H54 (cell line): ENCODE results near the gene ABHD15.

Source experiments
- DNase-seq: peaks from one replicate; pipeline ENCODE4 v3.0.0; 2011; ENCODE audit warnings: low spot score, mixed read lengths; ENCODE audit not compliant: insufficient read length
- FAIRE-seq: peaks from 3 replicates; lab custom pipeline; 2011; peaks lifted over from hg19 to GRCh38; lab: Jason Lieb, UNC
- POLR2A ChIP-seq: IDR thresholded peaks from 2 replicates; pipeline ENCODE4 v1.6.1; 2011; ENCODE audit warnings: low read depth, mild to moderate bottlenecking, low read length

Gene ABHD15, protein sequence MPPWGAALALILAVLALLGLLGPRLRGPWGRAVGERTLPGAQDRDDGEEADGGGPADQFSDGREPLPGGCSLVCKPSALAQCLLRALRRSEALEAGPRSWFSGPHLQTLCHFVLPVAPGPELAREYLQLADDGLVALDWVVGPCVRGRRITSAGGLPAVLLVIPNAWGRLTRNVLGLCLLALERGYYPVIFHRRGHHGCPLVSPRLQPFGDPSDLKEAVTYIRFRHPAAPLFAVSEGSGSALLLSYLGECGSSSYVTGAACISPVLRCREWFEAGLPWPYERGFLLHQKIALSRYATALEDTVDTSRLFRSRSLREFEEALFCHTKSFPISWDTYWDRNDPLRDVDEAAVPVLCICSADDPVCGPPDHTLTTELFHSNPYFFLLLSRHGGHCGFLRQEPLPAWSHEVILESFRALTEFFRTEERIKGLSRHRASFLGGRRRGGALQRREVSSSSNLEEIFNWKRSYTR

DNA sequence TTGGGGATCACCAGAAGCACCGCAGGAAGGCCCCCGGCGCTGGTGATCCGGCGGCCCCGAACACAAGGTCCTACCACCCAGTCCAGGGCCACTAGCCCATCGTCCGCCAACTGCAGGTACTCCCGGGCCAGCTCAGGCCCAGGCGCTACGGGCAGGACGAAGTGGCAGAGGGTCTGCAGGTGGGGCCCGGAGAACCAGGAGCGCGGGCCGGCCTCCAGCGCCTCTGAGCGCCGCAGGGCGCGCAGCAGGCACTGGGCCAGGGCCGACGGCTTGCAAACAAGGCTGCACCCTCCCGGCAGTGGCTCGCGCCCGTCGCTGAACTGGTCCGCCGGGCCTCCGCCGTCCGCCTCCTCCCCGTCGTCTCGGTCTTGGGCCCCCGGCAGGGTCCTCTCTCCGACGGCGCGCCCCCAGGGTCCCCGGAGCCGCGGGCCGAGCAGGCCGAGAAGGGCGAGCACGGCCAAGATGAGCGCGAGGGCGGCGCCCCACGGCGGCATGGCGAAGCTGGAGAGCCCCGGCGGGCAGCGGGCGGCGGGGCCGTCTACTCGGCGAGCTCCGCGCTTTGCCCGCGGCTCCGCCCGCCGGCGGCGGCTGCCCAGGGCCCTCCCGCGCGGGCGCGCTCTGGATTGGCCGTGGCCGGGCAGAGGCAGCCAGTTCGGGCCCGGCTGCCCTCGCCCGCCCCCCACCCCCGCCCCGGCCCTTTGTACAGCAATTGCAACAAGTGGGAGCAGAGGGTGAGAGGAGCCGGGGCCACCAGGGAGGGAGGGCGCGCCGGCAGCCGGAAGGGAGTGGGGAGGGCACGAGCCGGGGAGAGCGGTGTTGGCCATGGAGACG, at the start of gene ABHD15:
Gene ABHD15 (minus strand): TSS at position 565 of the 831 bp plus-strand sequence. CDS start 71 bp downstream, at position 494.
- TF ChIP-seq POLR2A, result 0 out of 2 replicates have a peak, but pooled peaks have one; percentile 10
- DNase-seq (peak; percentile 72), FAIRE-seq (no peak)

DNA sequence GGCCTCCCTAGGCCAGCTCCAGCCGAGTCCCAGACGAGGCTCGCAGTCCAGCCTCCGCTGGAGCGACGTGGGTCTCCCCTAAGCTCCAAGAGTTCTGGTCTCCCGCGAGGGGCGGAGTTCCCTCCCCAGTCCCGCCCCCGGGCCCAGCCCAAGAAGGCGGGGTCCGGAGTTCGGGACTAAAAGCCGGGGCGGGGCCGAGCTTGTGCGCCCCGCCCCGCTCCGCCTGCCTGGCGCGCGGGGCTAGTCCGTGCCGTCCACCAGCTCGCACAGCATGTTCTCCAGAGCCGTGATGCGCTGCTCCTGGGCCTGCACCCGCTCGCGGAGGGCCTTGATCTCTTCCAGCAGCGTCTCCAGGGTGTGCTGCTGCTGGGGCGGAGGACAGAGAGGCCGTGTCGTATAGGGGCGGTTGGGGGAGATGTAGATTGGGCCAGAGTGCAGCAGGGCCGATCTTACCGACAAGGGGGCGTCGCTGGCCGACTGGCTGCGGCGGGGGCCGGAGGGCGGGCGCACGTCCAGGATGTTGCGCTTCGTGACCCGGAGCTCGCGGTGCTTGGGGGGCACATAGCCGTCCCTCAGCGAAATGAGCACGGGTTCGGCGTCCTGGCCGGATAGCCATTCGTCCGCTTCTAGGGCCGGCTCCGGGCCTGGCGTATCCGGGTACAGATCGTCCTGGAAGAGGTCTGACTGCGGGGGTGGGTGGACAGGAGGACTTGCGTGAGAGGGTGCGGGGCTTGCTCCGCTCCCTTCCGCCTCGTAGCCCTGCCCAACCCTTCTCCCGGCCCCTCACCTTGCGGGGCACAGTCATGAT, 48.9 kb upstream of the ABHD15 start:
- no peak for DNase-seq
- FAIRE-seq, result no peak
- TF ChIP-seq POLR2A, result no peak

DNA sequence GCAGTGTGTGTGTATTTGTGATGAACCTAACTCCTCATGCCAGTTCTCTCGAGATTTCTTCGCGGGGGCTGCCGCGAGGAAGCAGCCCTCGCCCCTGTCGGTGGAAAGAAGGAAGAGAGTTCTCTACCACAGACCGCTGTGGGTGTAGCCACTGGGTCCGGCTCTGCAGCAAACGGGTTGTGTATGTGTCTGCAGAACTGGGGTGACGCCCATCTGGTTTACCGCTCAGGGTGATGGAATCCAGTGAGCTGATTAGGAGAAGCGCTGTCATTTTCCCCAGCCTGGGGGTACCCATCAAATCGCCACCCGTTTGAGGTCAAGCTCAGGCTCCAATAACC, 48.2 kb upstream of the ABHD15 start:
- no peak for DNase-seq

DNA sequence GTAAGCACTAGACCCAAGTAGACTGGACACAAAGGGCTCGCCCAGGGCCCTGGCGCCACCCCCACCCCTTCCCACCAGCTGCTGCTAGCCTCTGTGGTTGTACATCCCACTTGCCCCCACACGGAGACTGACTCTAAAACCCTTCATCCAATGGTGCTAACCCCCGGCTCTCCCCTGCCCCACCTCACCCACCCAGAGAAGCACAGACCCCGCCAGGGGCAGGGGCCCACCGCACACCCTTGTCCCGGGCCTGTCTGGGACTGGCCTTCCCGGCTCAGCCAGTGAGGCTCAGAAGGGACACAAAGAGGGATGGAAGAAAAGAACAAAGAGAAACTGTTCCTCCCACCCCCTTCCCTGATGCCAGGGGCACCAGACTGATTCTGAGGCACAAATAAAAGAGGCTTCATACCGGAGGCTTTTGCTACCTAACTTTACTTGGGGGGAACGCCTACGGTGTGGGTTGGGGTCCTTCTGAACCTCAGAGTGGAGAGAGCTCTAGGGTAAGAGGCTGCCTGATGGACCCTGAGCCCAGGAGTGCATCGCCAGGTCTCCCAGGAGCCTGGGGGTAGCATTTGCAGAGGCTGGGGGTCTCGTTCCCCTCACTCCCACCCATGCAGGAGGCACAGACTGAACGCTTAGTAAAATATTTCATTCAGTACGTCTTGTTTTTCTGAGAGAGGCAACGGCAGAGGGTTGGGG, 47.7 kb upstream of the ABHD15 start:
- no peak for TF ChIP-seq POLR2A
- DNase-seq (no peak), FAIRE-seq (no peak)

More for the DNA sequence above, 48.2 kb upstream of the ABHD15 start:
- no peak for TF ChIP-seq POLR2A
- no peak for FAIRE-seq

DNA sequence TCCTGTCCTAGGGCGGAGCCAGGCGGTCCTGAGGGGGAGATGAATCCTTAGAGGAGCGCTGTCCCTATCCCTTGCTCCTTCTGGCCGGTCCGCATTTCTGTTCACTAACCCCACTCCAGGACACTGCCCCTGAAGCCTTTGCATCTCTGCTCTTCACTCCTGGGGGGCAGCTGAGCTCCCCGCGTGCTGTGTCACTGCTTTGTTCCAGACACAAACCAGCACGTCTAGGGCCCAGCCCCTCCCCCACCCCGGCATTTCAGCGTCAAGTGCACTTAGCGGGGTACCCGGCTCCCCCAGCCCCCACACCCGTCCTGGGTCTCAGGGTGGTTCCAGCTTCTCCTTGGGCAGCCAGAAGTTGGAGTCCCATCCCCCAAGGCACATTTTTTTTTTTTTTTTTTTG, 47.0 kb upstream of the ABHD15 start:
- no peak for TF ChIP-seq POLR2A
- FAIRE-seq, result no peak
- DNase-seq, result no peak

DNA sequence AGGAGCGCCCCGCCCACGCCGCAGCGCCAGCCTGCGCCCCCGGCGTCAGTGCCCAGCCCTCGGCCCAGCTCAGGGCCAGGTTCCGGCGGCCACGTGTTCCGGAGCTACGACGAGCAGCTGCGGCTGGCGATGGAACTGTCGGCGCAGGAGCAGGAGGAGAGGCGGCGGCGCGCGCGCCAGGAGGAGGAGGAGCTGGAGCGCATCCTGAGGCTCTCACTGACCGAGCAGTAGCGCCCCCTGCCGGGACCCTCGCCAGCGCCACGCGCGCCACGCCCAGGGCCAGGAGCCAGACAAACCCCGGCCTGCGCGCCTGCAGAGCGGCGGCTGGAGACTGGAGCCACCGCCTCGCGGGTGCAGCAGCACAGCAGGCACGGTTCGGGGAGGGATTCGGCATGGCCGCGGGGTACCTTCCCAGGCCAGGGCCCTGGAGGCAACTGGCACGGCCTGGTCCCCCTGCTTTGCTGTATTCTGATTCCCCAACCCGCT, 46.6 kb upstream of the ABHD15 start:
- FAIRE-seq (no peak), DNase-seq (no peak)
- no peak for TF ChIP-seq POLR2A

DNA sequence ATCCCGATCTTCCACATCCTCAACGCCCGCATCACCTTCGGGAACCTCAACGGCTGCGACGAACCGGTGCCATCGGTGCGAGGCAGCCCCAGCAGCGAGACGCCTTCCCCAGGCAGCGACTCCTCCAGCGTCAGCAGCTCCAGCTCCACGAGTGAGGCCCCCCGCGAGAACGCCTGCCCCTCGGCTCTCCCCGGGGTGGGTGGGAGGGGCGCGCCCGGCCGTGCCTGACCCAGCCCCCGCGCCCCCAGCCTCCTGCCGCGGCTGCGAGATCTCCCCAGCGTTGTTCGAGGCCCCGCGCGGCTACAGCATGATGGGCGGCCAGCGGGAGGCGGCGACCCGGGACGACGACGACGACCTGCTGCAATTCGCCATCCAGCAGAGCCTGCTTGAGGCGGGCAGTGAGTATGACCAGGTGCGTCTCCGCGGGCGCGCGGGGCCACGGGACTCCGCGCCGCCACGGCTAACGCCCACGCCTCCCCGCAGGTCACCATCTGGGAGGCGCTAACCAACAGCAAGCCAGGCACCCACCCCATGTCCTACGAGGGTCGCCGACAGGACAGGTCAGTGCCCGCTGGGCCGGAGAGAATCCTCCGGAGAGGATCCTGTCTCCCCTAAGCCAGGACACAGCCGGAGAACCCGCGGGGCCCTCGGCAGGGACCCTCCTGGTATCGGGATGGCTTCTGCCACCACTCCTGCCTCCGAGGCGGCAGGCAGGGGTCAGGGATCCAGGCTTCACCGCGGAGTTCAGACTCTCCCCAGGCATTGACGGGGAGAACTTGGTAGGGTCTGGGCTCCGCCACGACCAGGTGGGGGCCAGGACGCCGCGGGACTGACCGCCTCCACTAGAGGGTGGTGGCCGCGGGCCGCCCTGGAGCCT, 45.8 kb upstream of the ABHD15 start:
- TF ChIP-seq POLR2A, result no peak
- no peak for DNase-seq
- FAIRE-seq, result no peak

DNA sequence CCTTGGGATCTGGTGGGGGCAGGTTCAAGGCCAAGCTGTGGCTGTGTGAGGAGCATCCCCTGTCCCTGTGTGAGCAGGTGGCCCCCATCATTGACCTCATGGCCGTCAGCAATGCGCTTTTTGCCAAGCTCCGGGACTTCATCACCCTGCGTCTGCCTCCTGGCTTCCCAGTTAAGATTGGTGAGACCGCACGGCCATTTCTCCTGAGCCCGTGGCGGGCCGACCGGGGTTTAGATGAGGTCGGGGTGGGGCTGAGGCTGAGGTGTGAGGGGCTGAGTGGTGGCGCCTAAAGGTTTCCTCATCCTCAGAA, 45.2 kb upstream of the ABHD15 start:
- DNase-seq (no peak), FAIRE-seq (no peak)
- TF ChIP-seq POLR2A, result no peak

DNA sequence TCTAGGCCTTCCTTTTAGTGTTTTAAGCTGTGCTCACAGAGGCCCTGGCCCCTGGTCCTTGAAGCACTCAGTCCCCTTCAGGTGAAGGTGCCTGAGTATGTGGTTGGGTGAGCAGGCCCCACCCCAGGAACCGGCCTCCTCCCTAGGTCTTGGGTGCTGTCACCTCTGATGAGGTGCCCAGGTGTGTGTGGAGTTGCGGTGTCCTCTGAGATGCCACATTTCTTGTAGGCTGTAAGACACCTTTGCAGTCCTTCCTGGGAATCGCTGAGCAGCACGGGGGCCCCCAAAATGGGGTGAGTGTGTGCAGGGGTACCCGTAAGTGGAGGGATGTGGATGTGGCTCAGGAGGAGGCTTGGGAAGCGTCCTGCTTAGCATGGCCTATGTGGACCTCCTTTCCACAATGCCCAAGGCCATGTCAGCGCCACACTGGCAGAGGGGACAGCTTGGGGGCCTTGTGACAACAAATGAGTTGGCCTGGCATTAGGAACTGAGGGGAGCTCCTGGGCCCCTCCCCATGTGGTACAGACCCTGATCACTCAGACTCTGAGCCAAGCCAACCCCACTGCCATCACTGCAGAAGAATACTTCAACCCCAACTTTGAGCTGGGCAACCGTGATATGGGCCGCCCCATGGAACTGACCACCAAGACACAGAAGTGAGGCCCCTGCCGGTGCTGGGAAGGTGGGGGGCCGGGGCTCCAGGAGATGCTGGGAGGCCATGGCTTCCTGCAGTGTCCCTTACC, 44.7 kb upstream of the ABHD15 start:
- DNase-seq (no peak), FAIRE-seq (no peak)
- TF ChIP-seq POLR2A, result no peak

DNA sequence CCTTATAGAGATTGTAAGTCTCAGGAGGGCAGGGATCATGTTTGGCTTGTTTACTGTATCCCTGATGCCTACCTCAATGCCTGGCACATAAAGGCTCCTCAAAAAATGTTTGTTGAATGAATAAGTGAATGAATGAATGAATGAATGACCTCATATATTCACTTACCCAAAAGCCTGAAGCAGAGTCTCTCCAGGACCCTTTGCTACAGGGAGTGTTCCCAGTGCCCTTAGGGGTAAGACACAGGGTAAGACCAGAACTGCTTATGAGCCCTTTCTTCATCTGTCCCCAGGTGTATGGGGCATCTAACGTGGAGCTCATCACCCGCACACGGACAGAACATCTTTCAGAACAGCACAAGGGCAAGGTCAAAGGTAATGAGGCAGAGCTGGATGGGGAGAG, 43.6 kb upstream of the ABHD15 start:
- FAIRE-seq (no peak), DNase-seq (no peak)
- TF ChIP-seq POLR2A, result no peak

DNA sequence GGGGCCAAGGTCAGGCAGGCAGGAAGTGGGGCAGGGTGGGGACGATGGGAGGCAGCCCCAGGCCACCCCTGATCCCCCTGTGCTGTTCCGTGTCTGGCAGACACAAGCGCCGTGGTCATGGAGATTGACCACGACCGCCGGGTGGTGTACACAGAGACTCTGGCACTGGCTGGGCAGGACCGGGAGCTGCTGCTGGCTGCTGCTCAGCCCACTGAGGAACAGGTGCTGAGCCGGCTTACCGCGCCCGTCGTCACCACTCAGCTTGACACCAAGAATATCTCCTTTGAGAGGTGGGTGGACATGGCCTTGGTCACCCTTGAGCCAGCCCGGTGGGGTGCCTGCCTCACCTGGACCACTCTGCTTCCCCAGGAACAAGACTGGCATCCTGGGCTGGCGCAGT, 42.1 kb upstream of the ABHD15 start:
- FAIRE-seq, result no peak
- no peak for DNase-seq
- no peak for TF ChIP-seq POLR2A
